Measurements from ENCODE around the gene RO60. TPM values are rescaled to one million over a fixed set of nuclear protein-coding genes. Genes with fewer than 3 reads are reported as not detected.
"Not testable (repeated sequence)": the region's sequence is repeated elsewhere in the genome, so short reads cannot be mapped to it uniquely, and the experiment has no call there.

Gene RO60
- total and polyA plus RNA-seq, 8 donors, result 4.3 to 31.3 (median 19.5) TPM

DNA sequence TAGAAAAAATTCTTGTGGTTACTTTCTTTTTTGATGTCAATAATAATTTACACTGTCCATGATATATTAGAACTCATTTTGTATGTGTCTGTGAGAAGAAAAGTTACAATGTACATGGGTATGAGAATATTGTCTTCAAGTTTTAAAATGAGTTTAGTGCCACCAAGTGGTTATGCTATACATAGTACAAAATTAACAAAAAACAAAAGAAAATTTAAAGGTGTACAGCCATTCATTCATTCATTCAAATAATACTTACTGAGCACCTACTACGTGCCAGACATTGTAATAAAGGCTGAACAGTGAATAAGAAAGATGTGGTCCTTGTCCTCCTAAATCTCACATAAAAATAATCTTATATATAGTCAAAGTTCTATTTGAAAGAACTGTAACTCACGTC, 28.0 kb upstream of the RO60 start:
- Histone ChIP-seq H3K4me3 (no peak overlapping the region), H3K9me3 (peaks cover 0 to 5% (median 0%) of the 10 kb centered on the region in 4 donors), H3K4me1 (peaks cover 0 to 14% (median 1%) of the 10 kb centered on the region in 3 donors), H3K27me3 (no peaks in the 10 kb centered on the region), H3K36me3 (peaks cover 0 to 12% (median 0%) of the 10 kb centered on the region in 3 donors), H3K27ac (no peak overlapping the region)
- DNase-seq, result no peak
- peak; percentile 82 for FAIRE-seq
- 68 to 74% methylated on average over 2 of the region's 2 CpGs for WGBS, 2 donors
- ATAC-seq, result peak; percentile 50 to 77 (median 68)
- intact Hi-C loops (cut with DNase I), result no loop called here
- TF ChIP-seq CTCF (IDR thresholded peaks at IDR 0.05), result no peak

GRCh38 chr1:193032643-193033427, 26.6 kb upstream of the RO60 start:
- H3K27me3 ChIP-seq; H3K4me3 ChIP-seq; ATAC-seq; H3K9me3 ChIP-seq; H3K27ac ChIP-seq; H3K36me3 ChIP-seq; DNase-seq; intact Hi-C loops (cut with DNase I); FAIRE-seq: not testable (repeated sequence)
- peaks cover 5 to 23% (median 6%) of the 10 kb centered on the region in 3 donors for H3K4me1 ChIP-seq
- WGBS, 2 donors, result 96 to 98% methylated on average over 9 of the region's 9 CpGs

GRCh38 chr1:193033610-193034009, 25.8 kb upstream of the RO60 start:
- H3K4me1 ChIP-seq, result peaks cover 5 to 23% (median 6%) of the 10 kb centered on the region in 3 donors

DNA sequence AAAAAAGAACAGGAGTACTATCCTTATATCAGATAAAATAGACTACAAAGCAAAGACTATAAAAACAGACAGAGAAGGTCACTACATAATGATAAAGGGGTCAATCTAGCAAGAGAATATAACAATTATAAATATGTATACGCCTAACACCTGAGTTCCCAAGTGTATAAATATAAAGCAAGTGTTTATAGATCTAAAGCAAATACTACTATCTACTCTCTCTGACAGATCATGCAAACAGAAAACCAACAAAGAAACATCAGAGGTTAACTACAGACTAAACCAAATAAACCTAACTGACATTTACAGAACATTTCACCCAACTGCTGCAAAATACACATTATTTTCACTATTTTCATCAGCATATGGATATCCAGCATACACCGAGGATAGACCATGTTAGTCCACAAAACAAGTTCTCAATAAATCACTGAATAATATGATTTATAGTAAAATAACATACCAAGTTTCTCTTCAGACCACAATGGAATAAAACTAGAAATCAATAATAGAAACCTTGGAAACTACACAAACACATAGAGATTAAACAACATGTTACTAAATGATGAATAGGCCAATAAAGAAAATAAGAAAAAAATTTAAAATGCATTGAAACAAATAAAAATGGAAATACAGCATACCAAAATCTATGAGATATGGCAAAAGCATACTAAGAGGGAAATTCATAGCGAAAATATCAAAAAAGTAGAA, 22.9 kb upstream of the RO60 start:
- ATAC-seq (peak in 3 of 4 donors; percentile 45 to 73 (median 73)), DNase-seq (no peak), FAIRE-seq (peak; percentile 57)
- Histone ChIP-seq H3K4me3 (no peak overlapping the region), H3K9me3 (peaks cover 0 to 5% (median 0%) of the 10 kb centered on the region in 4 donors), H3K4me1 (peaks cover 5 to 14% (median 6%) of the 10 kb centered on the region in 3 donors), H3K27ac (peak overlapping the region in 1 of 4 donors; percentile 24), H3K36me3 (no peaks in the 10 kb centered on the region), H3K27me3 (no peaks in the 10 kb centered on the region)
- WGBS, 2 donors, result 57 to 62% methylated on average over 3 of the region's 3 CpGs
- intact Hi-C loops (cut with DNase I), result no loop called here
- TF ChIP-seq CTCF (IDR thresholded peaks at IDR 0.05), result no peak

More at GRCh38 chr1:193033610-193034009, 25.8 kb upstream of the RO60 start:
- Histone ChIP-seq H3K4me3 (no peak overlapping the region), H3K27me3 (no peaks in the 10 kb centered on the region), H3K27ac (no peak overlapping the region), H3K36me3 (peaks cover 0 to 8% (median 0%) of the 10 kb centered on the region in 3 donors), H3K9me3 (peaks cover 0 to 5% (median 0%) of the 10 kb centered on the region in 4 donors)
- no peak for FAIRE-seq
- TF ChIP-seq CTCF (IDR thresholded peaks at IDR 0.05), result no peak
- intact Hi-C loops (cut with DNase I), result no loop called here
- DNase-seq, result no peak
- ATAC-seq, result no peak

DNA sequence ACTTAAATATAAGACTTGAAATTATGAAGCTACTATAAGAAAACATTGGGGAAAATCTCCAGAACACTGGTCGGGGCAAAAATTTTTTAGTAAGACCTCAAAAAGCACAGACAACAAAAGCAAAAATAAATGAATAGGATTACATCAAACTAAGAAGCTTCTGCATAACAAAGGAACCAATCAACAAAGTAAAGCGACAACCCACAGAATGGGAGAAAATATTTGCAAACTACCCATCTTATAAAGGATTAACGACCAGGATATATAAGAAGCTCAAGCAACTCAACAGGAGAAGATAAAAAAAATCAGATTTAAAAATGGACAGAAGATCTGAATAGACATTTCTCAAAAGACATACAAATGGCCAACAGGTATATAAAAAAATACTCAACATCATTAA, 19.4 kb upstream of the RO60 start:
- whole genome bisulfite sequencing, 2 donors, result 91 to 93% methylated on average over 3 of the region's 3 CpGs
- DNase-seq (no peak), ATAC-seq (no peak), FAIRE-seq (no peak)
- Histone ChIP-seq H3K27ac (no peak overlapping the region), H3K36me3 (no peaks in the 10 kb centered on the region), H3K4me3 (no peak overlapping the region), H3K27me3 (no peaks in the 10 kb centered on the region), H3K9me3 (peaks cover 0 to 5% (median 0%) of the 10 kb centered on the region in 4 donors), H3K4me1 (peaks cover 5 to 14% (median 6%) of the 10 kb centered on the region in 3 donors)
- TF ChIP-seq CTCF (IDR thresholded peaks at IDR 0.05), result no peak
- intact Hi-C loops (cut with DNase I), result no loop called here
